PC-3 (cell line): Measurements from ENCODE around the gene SH3BP4. TPM values are rescaled to one million over a fixed set of nuclear protein-coding genes. Genes with fewer than 3 reads are reported as not detected.

Experiments used
- ATAC-seq: fragments of 200-7000 bp; cut with Tn5 transposase; 2 replicates; pipeline ENCODE4 v1.9.1; 2020; ENCODE audit warnings: mild to moderate bottlenecking, moderate library complexity
- BruUV-seq: library from RNA; stranded (reverse); fragments of 400-500 nt; replicated peaks from 2 replicates; lab custom pipeline; 2021; lab: Mats Ljungman, UMichigan
- CTCF ChIA-PET: fragments of 300-600 bp; sonication (Branson Sonifier 250); formaldehyde crosslinking; loops from one replicate; lab custom pipeline; 2022; ENCODE audit warnings: antibody characterized with exemption; lab: Charles Lee
- POLR2A ChIA-PET: fragments of 300-600 bp; sonication (Branson Sonifier 250); formaldehyde crosslinking; loops from one replicate; lab custom pipeline; 2022; ENCODE audit warnings: antibody characterized with exemption; ENCODE audit not compliant: unreplicated experiment; lab: Charles Lee
- DNase-seq: peaks from one replicate; pipeline ENCODE4 v3.0.0-alpha.2; 2015
- H2AFZ ChIP-seq: fragments of 300-600 bp; sonication (generic); 2 replicates; pipeline ENCODE4 v1.6.0; 2016; ENCODE audit warnings: antibody characterized with exemption, low read length
- H3F3A ChIP-seq: fragments of 300-600 bp; sonication (generic); one replicate; pipeline ENCODE4 v1.6.0; 2017; ENCODE audit warnings: antibody characterized with exemption, low read length, control low read depth, mild to moderate bottlenecking; ENCODE audit not compliant: unreplicated experiment
- H3K27ac ChIP-seq: fragments of 300-600 bp; sonication (generic); 2 replicates; pipeline ENCODE4 v1.5.1; 2016; ENCODE audit warnings: mild to moderate bottlenecking, low read length
- H3K27me3 ChIP-seq: fragments of 300-600 bp; sonication (generic); 2 replicates; pipeline ENCODE4 v1.6.1; 2016; ENCODE audit warnings: low read length, mixed read lengths
- H3K36me3 ChIP-seq: fragments of 300-600 bp; sonication (generic); 2 replicates; pipeline ENCODE4 v1.6.1; 2016; ENCODE audit warnings: low read depth, mixed run types, low read length, mixed read lengths
- H3K4me1 ChIP-seq: fragments of 300-600 bp; sonication (generic); 2 replicates; pipeline ENCODE4 v1.5.1; 2016; ENCODE audit warnings: low read length; ENCODE audit not compliant: insufficient read depth
- H3K4me2 ChIP-seq: fragments of 300-600 bp; sonication (generic); 2 replicates; pipeline ENCODE4 v1.6.0; 2016; ENCODE audit warnings: low read length
- H3K4me3 ChIP-seq: fragments of 300-600 bp; sonication (generic); 2 replicates; pipeline ENCODE4 v1.5.1; 2016; ENCODE audit warnings: mild to moderate bottlenecking, low read length, mixed read lengths
- H3K79me2 ChIP-seq: fragments of 300-600 bp; sonication (generic); 2 replicates; pipeline ENCODE4 v1.6.1; 2017; ENCODE audit warnings: low read length, mixed read lengths
- H3K9ac ChIP-seq: fragments of 300-600 bp; sonication (generic); 2 replicates; pipeline ENCODE4 v1.6.0; 2016; ENCODE audit warnings: mild to moderate bottlenecking, low read length
- H3K9me2 ChIP-seq: fragments of 300-600 bp; sonication (generic); replicated peaks from 2 replicates; pipeline ENCODE4 v1.6.1; 2016; ENCODE audit warnings: mixed run types, low read length, mixed read lengths
- H3K9me3 ChIP-seq: fragments of 300-600 bp; sonication (generic); 2 replicates; pipeline ENCODE4 v1.6.1; 2016; ENCODE audit warnings: low read length, mixed read lengths
- H4K20me1 ChIP-seq: fragments of 300-600 bp; sonication (generic); 2 replicates; pipeline ENCODE4 v1.6.1; 2016; ENCODE audit warnings: low read length, mixed read lengths
- EZH2 ChIP-seq: fragments of 300-600 bp; sonication (generic); IDR thresholded peaks from one replicate; pipeline ENCODE4 v1.6.1; 2017; ENCODE audit warnings: antibody characterized with exemption, mild to moderate bottlenecking, low read length; ENCODE audit not compliant: unreplicated experiment
- EZH2phosphoT487 ChIP-seq: fragments of 300-600 bp; sonication (generic); IDR thresholded peaks from 2 replicates; pipeline ENCODE4 v1.6.1; 2018; ENCODE audit warnings: mild to moderate bottlenecking, antibody characterized with exemption, low read length, borderline replicate concordance
- intact Hi-C: fragments of 100-400 bp; cut with micrococcal nuclease; formaldehyde crosslinking; loops from 2 replicates; pipeline ENCODE4 v1.9.0; 2023
- total RNA-seq: library from RNA; depleted of rRNA; stranded (reverse); fragments of >200 nt; gene quantifications from 2 replicates; pipeline ENCODE4 v1.2.3, GENCODE V29; 2014
- TF ChIP-seq, protein P1 (sequence below): fragments of 300-600 bp; sonication (generic); conservative IDR thresholded peaks from 2 replicates; pipeline ENCODE4 v1.5.1; 2017; ENCODE audit warnings: antibody characterized with exemption, low read depth, mild to moderate bottlenecking, low read length

Gene SH3BP4
- total RNA-seq, 1 experiment from 2014 or later = 35.2 TPM

DNA sequence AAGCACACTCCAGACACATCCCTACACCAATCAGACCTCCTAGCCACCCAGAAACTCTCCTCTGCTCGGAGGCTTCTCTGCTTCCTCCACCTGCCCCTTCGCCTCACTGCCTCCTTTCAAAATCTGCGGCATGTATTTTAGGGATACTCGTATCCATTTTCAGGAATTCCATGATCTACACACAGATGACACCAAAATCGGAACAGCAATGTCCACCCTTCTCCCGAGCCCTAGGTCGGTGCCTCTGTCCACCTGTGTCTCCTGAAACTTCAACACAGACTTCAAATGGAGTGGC lies 1.4 kb upstream of the SH3BP4 start:
- Histone ChIP-seq H3K27ac (no peak overlapping the region), H3F3A (no peaks in the 10 kb centered on the region), H3K36me3 (no peaks in the 10 kb centered on the region), H3K4me1 (peaks cover 30% of the 10 kb centered on the region), H3K9ac (no peak overlapping the region), H3K4me3 (no peak overlapping the region), H3K4me2 (no peak overlapping the region), H2AFZ (no peak overlapping the region), H3K27me3 (no peaks in the 10 kb centered on the region), H3K9me3 (no peaks in the 10 kb centered on the region), H4K20me1 (0 out of 2 replicates have a peak, but pooled peaks cover 6% of the 10 kb centered on the region), H3K9me2 (no peaks in the 10 kb centered on the region), H3K79me2 (peaks cover 33% of the 10 kb centered on the region)
- ATAC-seq (no peak), DNase-seq (no peak)
- no peak for TF ChIP-seq EZH2phosphoT487
- TF ChIP-seq, protein P1, sequence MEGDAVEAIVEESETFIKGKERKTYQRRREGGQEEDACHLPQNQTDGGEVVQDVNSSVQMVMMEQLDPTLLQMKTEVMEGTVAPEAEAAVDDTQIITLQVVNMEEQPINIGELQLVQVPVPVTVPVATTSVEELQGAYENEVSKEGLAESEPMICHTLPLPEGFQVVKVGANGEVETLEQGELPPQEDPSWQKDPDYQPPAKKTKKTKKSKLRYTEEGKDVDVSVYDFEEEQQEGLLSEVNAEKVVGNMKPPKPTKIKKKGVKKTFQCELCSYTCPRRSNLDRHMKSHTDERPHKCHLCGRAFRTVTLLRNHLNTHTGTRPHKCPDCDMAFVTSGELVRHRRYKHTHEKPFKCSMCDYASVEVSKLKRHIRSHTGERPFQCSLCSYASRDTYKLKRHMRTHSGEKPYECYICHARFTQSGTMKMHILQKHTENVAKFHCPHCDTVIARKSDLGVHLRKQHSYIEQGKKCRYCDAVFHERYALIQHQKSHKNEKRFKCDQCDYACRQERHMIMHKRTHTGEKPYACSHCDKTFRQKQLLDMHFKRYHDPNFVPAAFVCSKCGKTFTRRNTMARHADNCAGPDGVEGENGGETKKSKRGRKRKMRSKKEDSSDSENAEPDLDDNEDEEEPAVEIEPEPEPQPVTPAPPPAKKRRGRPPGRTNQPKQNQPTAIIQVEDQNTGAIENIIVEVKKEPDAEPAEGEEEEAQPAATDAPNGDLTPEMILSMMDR = no peak
- TF ChIP-seq EZH2 = no peak
- no TSS peak for BruUV-seq
- CTCF ChIA-PET = no interaction called here
- intact Hi-C loops = loop anchor here (2.0 to 10.0 kb wide), 5 partner anchors 70 to 396 kb away; no protein-coding TSS in a partner anchor
- POLR2A ChIA-PET = no interaction called here

DNA sequence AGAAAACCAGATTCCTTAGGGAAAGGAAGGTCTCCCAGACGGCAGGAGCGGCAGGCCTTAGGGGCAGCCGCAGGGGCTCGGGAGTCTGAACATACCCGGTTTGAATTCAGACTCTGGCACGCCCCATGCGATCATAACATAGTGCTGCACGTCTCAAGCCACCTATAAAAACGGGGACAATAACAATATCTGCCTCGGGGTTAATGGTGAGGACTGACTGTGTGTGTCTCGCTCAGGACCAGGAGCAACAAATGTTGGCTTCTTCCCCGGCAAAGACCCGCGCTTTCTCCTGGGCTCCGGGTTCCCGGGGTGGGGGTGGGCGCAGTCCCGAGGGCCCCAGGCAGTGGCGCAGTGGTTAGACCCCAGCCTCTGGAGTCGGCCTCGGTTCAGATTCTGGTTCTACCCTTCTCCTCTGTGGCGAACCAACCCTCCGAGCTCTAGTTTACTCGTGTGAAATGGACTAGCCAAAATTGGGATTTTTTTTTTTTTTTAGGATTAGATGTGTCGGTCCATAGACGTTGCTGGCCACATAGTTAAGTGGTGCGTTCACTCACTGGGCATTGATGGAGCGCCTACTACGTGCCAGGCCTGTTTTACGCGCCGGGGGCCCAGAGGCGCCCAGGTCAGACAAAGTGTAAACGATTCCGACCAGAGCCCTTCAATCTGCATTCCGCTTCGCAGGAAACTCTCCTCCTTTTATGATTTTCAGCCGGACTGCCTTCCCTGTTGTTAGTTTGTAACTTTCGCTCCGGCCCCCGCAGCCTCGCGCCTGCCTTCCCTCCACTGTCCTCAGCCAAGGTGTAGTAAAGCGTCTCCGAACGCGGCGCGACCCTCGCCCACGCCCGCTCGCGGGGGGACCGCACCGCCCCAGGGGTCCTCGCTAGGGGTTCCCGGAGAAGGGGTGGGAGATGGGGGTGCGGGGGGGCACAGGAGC lies 820 bp upstream of the SH3BP4 start:
- Histone ChIP-seq H3K4me3 (peak overlapping the region; percentile 83), H3K4me2 (peak overlapping the region; percentile 96), H3K9me2 (no peaks in the 10 kb centered on the region), H3K27ac (no peak overlapping the region), H3F3A (no peaks in the 10 kb centered on the region), H3K27me3 (no peaks in the 10 kb centered on the region), H3K4me1 (peaks cover 30% of the 10 kb centered on the region), H3K9me3 (no peaks in the 10 kb centered on the region), H4K20me1 (0 out of 2 replicates have a peak, but pooled peaks cover 6% of the 10 kb centered on the region), H3K9ac (peak overlapping the region; percentile 63), H2AFZ (peak overlapping the region; percentile 96), H3K36me3 (no peaks in the 10 kb centered on the region), H3K79me2 (peaks cover 39% of the 10 kb centered on the region)
- intact Hi-C loops = loop anchor here (2.0 to 10.0 kb wide), 5 partner anchors 70 to 396 kb away; no protein-coding TSS in a partner anchor
- no peak for TF ChIP-seq EZH2
- CTCF ChIA-PET = no interaction called here
- POLR2A ChIA-PET = interaction anchor here (1.0 kb wide), 1 partner anchor 30 kb away, joined by 9 read pairs; no protein-coding TSS in a partner anchor
- TSS peak; percentile 65 for BruUV-seq
- ATAC-seq (peak; percentile 4), DNase-seq (no peak)

DNA sequence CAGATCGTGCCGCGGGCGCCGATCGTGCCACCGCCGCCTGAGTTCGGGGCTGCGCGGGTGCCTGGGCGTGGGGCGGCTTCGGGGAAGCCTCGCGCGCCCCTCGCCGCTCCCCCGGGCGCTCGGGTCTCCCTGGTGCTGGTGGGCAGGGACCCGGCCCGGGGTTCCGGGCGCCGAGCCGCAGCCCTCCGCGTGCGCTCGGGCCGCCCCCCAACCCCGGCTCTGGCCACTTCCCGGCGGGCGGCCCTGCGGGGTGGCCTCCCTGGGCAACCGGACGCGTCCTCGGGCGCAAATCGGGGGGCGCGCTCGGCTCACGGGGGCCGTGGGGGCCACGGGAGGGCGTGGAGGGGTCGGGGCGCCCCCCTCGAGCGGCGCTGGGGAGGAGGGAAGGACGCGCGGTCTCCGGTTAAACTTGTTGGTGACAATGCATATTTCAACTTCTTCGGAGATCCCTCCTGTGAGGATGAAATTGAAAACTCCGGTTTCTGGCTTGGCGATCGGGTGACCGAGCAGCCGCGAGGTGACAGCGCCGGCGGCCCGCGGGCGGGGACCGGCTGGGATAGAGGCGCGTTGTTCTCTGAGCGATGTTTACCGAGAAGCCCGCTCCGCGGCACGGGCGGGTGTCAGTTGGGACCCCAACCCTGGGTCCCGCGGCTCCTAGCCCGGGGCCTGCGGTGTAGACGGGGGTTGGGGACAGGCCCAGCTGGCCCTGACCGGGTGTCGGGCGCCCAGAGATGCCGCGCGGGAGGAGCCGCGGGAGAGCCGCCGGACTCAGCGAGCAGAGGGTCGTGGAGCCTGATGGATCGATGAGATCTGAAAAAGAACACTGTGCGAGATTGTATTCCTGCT lies 676 bp downstream of the SH3BP4 start:
- peak overlapping the region; percentile 83 for H3K9ac ChIP-seq
- no peaks in the 10 kb centered on the region for H3K27me3 ChIP-seq
- TF ChIP-seq EZH2 (no peak), EZH2phosphoT487 (no peak)
- TF ChIP-seq, protein P1 = no peak
- H4K20me1 ChIP-seq = 0 out of 2 replicates have a peak, but pooled peaks cover 6% of the 10 kb centered on the region
- CTCF ChIA-PET = interaction anchor here (0.8 kb wide), 1 partner anchor 27 kb away, joined by 3 read pairs; no protein-coding TSS in a partner anchor
- DNase-seq (peak; percentile 47), ATAC-seq (peak; percentile 16)
- H3K4me3 ChIP-seq = peak overlapping the region; percentile 79
- POLR2A ChIA-PET = interaction anchor here (0.6 to 1.2 kb wide), 4 partner anchors 29 to 388 kb away, joined by 3 to 18 read pairs (median 6); no protein-coding TSS in a partner anchor
- peak overlapping the region; percentile 29 for H3K27ac ChIP-seq
- H3K4me2 ChIP-seq = peak overlapping the region; percentile 92
- H3F3A ChIP-seq = no peaks in the 10 kb centered on the region
- peak overlapping the region; percentile 60; the same call in 1 of the 2 replicates for H2AFZ ChIP-seq
- intact Hi-C loops = loop anchor here (1.0 to 10.0 kb wide), 8 partner anchors 18 to 398 kb away; no protein-coding TSS in a partner anchor
- peaks cover 40% of the 10 kb centered on the region for H3K4me1 ChIP-seq
- peaks cover 54% of the 10 kb centered on the region for H3K79me2 ChIP-seq
- H3K9me3 ChIP-seq = no peaks in the 10 kb centered on the region
- no TSS peak for BruUV-seq
- no peaks in the 10 kb centered on the region for H3K36me3 ChIP-seq
- H3K9me2 ChIP-seq = no peaks in the 10 kb centered on the region
